K562 (cell line): ENCODE data around the gene PLEKHF1. TPM values are rescaled to one million over a fixed set of nuclear protein-coding genes. Genes with fewer than 3 reads are reported as not detected.

ENCODE experiments used
- ATAC-seq: fragments of 200-7000 bp; cut with Tn5 transposase; 3 replicates; pipeline ENCODE4 v1.9.1; 2020; ENCODE audit warnings: moderate library complexity
- BruUV-seq: library from RNA; stranded (reverse); fragments of 400-500 nt; replicated peaks from 2 replicates; lab custom pipeline; 2021; lab: Mats Ljungman, UMichigan
- CTCF ChIA-PET: fragments of 300-600 bp; formaldehyde crosslinking; extraction: SDS; loops from one replicate; lab custom pipeline; 2021; ENCODE audit warnings: low intra/inter-chr PET ratio; lab: Yijun Ruan, JAX
- POLR2A ChIA-PET: fragments of 300-600, 350-650 bp; sonication (Branson Sonifier 250); formaldehyde crosslinking; extraction: SDS; loops from one replicate; lab custom pipeline; 2021; ENCODE audit warnings: antibody characterized with exemption, inconsistent platforms; lab: Yijun Ruan, JAX
- DNase-seq, 4 experiments: peaks; one replicate each; pipeline versions ENCODE4 v3.0.0 to v3.0.0-alpha.2; 2011 to 2018; ENCODE audit warnings: low spot score in 3 of 4, mixed read lengths in 3 of 4; ENCODE audit errors: extremely low read depth in 1 of 4
- FAIRE-seq: peaks from 2 replicates; lab custom pipeline; 2011; peaks lifted over from hg19 to GRCh38; lab: Jason Lieb, UNC
- H2AFZ ChIP-seq: 2 replicates; pipeline ENCODE4 v1.6.0; 2011; ENCODE audit warnings: low read depth, low read length, control low read depth, inconsistent platforms
- H3K27ac ChIP-seq: fragments of 200-600 bp; 3 replicates; pipeline ENCODE4 v1.8.0; 2011; ENCODE audit warnings: low read depth, mild to moderate bottlenecking, control low read depth, inconsistent platforms, low read length, moderate library complexity, mixed read lengths; ENCODE audit errors: extremely low read depth
- H3K27me3 ChIP-seq, 2 experiments: fragments of 300-600 bp in 1 of 2; 2 replicates in 1 of 2; 3 replicates in 1 of 2; pipeline versions ENCODE4 v1.6.0 to v1.8.0; 2011; ENCODE audit warnings: inconsistent platforms in 2 of 2, low read length in 2 of 2, mild to moderate bottlenecking in 1 of 2, mixed read lengths in 1 of 2, moderate library complexity in 1 of 2; ENCODE audit not compliant: control insufficient read depth in 2 of 2, insufficient read depth in 2 of 2
- H3K36me3 ChIP-seq: fragments of 300-600 bp; 3 replicates; pipeline ENCODE4 v1.8.0; 2011; ENCODE audit warnings: mild to moderate bottlenecking, low read length, inconsistent platforms; ENCODE audit not compliant: control insufficient read depth, insufficient read depth
- H3K4me1 ChIP-seq, 2 experiments: fragments of 200-600 bp in 1 of 2; replicated peaks in 1 of 2; 2 replicates in 1 of 2; 3 replicates in 1 of 2; pipeline versions ENCODE4 v1.5.1 to v1.8.0; 2011; ENCODE audit warnings: inconsistent platforms in 2 of 2, low read length in 2 of 2, mild to moderate bottlenecking in 1 of 2, mixed read lengths in 1 of 2, moderate library complexity in 1 of 2; ENCODE audit not compliant: control insufficient read depth in 2 of 2, insufficient read depth in 2 of 2
- H3K4me2 ChIP-seq: 2 replicates; pipeline ENCODE4 v1.6.1; 2011; ENCODE audit warnings: low read length, control low read depth, inconsistent platforms, mixed read lengths; ENCODE audit not compliant: insufficient read depth
- H3K4me3 ChIP-seq: fragments of 200-600 bp; sonication (generic), shearing (Covaris generic); 2 replicates; pipeline ENCODE4 v1.5.1; 2016; ENCODE audit warnings: control low read depth, inconsistent platforms
- H3K79me2 ChIP-seq: fragments of 200-600 bp; 3 replicates; pipeline ENCODE4 v1.8.0; 2011; ENCODE audit warnings: low read length, inconsistent platforms; ENCODE audit not compliant: control insufficient read depth, insufficient read depth
- H3K9ac ChIP-seq, 2 experiments: 2 replicates each; pipeline versions ENCODE4 v1.6.0 to v1.6.1; 2011; ENCODE audit warnings: low read depth in 2 of 2, low read length in 2 of 2, control low read depth in 1 of 2, inconsistent platforms in 1 of 2, mild to moderate bottlenecking in 1 of 2, mixed read lengths in 1 of 2; ENCODE audit not compliant: insufficient read depth in 1 of 2
- H3K9me1 ChIP-seq: one replicate; pipeline ENCODE4 v1.6.0; 2011; ENCODE audit warnings: inconsistent platforms, mild to moderate bottlenecking, low read length, moderate library complexity; ENCODE audit not compliant: control insufficient read depth, insufficient read depth
- H3K9me3 ChIP-seq: replicated peaks from 2 replicates; pipeline ENCODE4 v1.5.1; 2011; ENCODE audit warnings: low read depth, low read length, inconsistent platforms; ENCODE audit not compliant: control insufficient read depth, insufficient read depth
- H4K20me1 ChIP-seq: replicated peaks from 2 replicates; pipeline ENCODE4 v1.6.1; 2011; ENCODE audit warnings: low read length, inconsistent platforms, mixed read lengths; ENCODE audit not compliant: control insufficient read depth, insufficient read depth
- E2F5 ChIP-seq: sonication (generic); formaldehyde crosslinking; IDR thresholded peaks from 2 replicates; pipeline ENCODE4 v1.8.0; 2022; ENCODE audit warnings: mild to moderate bottlenecking, missing genetic modification reagents
- GATAD2A ChIP-seq: fragments of 450-650 bp; IDR thresholded peaks from 2 replicates; pipeline ENCODE4 v1.6.1; 2017
- HSF4 ChIP-seq: fragments of 250-450 bp; sonication (Bioruptor Pico); IDR thresholded peaks from 2 replicates; pipeline ENCODE4 v2.1.2; 2022; ENCODE audit warnings: mild to moderate bottlenecking, moderate library complexity, borderline replicate concordance
- JUN ChIP-seq, 2 experiments: sonication (generic) in 1 of 2; formaldehyde crosslinking in 1 of 2; IDR thresholded peaks; 2 replicates each; pipeline versions ENCODE4 v1.6.1 to v1.8.0; 2012 to 2022; ENCODE audit warnings: borderline replicate concordance in 2 of 2, mild to moderate bottlenecking in 2 of 2, improper control_type of control experiment in 1 of 2, low read depth in 1 of 2, low read length in 1 of 2, missing genetic modification reagents in 1 of 2
- MAFK ChIP-seq: IDR thresholded peaks from 2 replicates; pipeline ENCODE4 v1.6.1; 2011; ENCODE audit warnings: low read length, improper control_type of control experiment
- MTA2 ChIP-seq: fragments of 450-650 bp; IDR thresholded peaks from 2 replicates; pipeline ENCODE4 v1.6.1; 2016; ENCODE audit warnings: low read depth
- NFE2 ChIP-seq: IDR thresholded peaks from 2 replicates; pipeline ENCODE4 v1.6.1; 2014; ENCODE audit warnings: antibody characterized with exemption, low read depth
- NR2C1 ChIP-seq, 2 experiments: fragments of 450-650 bp; IDR thresholded peaks; 2 replicates each; pipeline ENCODE4 v1.6.1; 2017; ENCODE audit warnings: mild to moderate bottlenecking in 2 of 2, antibody characterized with exemption in 1 of 2, inconsistent platforms in 1 of 2, missing compliant biosample characterization in 1 of 2, missing genetic modification characterization in 1 of 2
- RNF219 ChIP-seq: fragments of 250-450 bp; sonication (Bioruptor Pico); IDR thresholded peaks from 2 replicates; pipeline ENCODE4 v1.5.0; 2022; ENCODE audit warnings: mild to moderate bottlenecking
- SMARCA5 ChIP-seq: fragments of 450-650 bp; IDR thresholded peaks from 2 replicates; pipeline ENCODE4 v1.6.1; 2016
- TAL1 ChIP-seq: fragments of 450-650 bp; IDR thresholded peaks from 2 replicates; pipeline ENCODE4 v1.6.1; 2016; ENCODE audit warnings: mild to moderate bottlenecking
- U2AF2 ChIP-seq: fragments of 200-400 bp; formaldehyde crosslinking; optimal IDR thresholded peaks from 2 replicates; pipeline ENCODE3; 2017; ENCODE audit warnings: low read depth, mild to moderate bottlenecking, low read length
- YBX1 ChIP-seq: fragments of 450-650 bp; IDR thresholded peaks from 2 replicates; pipeline ENCODE4 v1.7.1; 2016; ENCODE audit warnings: mild to moderate bottlenecking
- ZNF280B ChIP-seq: fragments of 250-450 bp; sonication (Bioruptor Pico); IDR thresholded peaks from 2 replicates; pipeline ENCODE4 v1.5.1; 2021; ENCODE audit warnings: mild to moderate bottlenecking
- ZNF766 ChIP-seq: fragments of 200-800 bp; sonication (Bioruptor generic); conservative IDR thresholded peaks from 2 replicates; pipeline ENCODE4 v1.6.1; 2016; ENCODE audit warnings: missing genetic modification characterization, missing compliant biosample characterization
- WGBS: fragments of 100-300 bp; shearing (Covaris generic); methylation state at CpG from one replicate; pipeline ENCODE4 v1.1.6; 2016; ENCODE audit warnings: low coverage, mixed read lengths; ENCODE audit not compliant: insufficient coverage; ENCODE audit errors: missing lambda C conversion rate; 5-methylcytosine and 5-hydroxymethylcytosine counted together
- in situ Hi-C: fragments of 300-500 bp; cut with MboI; formaldehyde crosslinking; loops from 4 replicates; pipeline ENCODE4 v1.15.0; 2018; ENCODE audit warnings: inconsistent platforms, mixed read lengths
- intact Hi-C: fragments of 100-400 bp; cut with micrococcal nuclease; formaldehyde crosslinking; loops from 2 replicates; pipeline ENCODE4 v1.14.2; 2022
- polyA plus RNA-seq, 8 experiments: library from polyadenylated mRNA; depleted of rRNA in 4 of 8; stranded (reverse) in 5 of 8; unstranded in 3 of 8; fragments of >200 nt; fragmentation: Nextera tagmentation in 2 of 8; fragmentation: Illumina TruSeq in 1 of 8; extraction: Ambion mirVana in 2 of 8; extraction: Trizol in 1 of 8; gene quantifications; 2 replicates each; pipeline versions ENCODE4 v1.2.1 to v1.2.3, GENCODE V29; 2011 to 2014; ENCODE audit warnings: inconsistent platforms in 1 of 8, missing spikeins in 1 of 8
- total RNA-seq, 7 experiments: library from RNA; depleted of rRNA in 6 of 7; stranded (reverse); fragments of >200 nt in 6 of 7; fragmentation: Illumina TruSeq in 2 of 7; extraction: Trizol in 2 of 7; gene quantifications; 2 replicates each; pipeline versions ENCODE4 v1.2.1 to v1.2.3, GENCODE V29; 2011 to 2021; ENCODE audit warnings: low replicate concordance in 1 of 7

The PLEKHF1 gene
- total and polyA plus RNA-seq, 9 of the 15 experiments (the other 6 are each of a cell fraction or from before 2014, with no cell fraction given): 0.07 to 13.4 (median 3.9) TPM; not detected in 1

GRCh38 chr19:29687897-29688728 is 22.9 kb downstream of the PLEKHF1 start (continued):
- TF ChIP-seq JUN (IDR thresholded peaks at IDR 0.05; ENCODE audit: borderline replicate concordance, low read depth, low read length): no peak
- TF ChIP-seq JUN (CRISPR knock-in tag; IDR thresholded peaks at IDR 0.05; ENCODE audit: borderline replicate concordance): no peak
- TF ChIP-seq SMARCA5: peak; percentile 70; the same call in 1 of the 2 replicates
- no peak; the same call in 1 of the 2 replicates for TF ChIP-seq TAL1
- no peak for TF ChIP-seq MTA2
- TF ChIP-seq YBX1: no peak

- Histone ChIP-seq H2AFZ (peak overlapping the region; percentile 88), H3K4me2 (peak overlapping the region; percentile 23; the same call in 1 of the 2 replicates), H3K27ac (peak overlapping the region; percentile 80), H3K9ac (no peak overlapping the region), H3K4me1 (peaks cover 19 to 26% of the 10 kb centered on the region in 2 experiments; a peak in 4 of 5 replicates), H4K20me1 (no peaks in the 10 kb centered on the region), H3K9me1 (no peaks in the 10 kb centered on the region), H3K27me3 (no peaks in the 10 kb centered on the region), H3K79me2 (no peaks in the 10 kb centered on the region), H3K9me3 (peaks cover 6% of the 10 kb centered on the region; the same call in 1 of the 2 replicates), H3K4me3 (no peak overlapping the region), H3K36me3 (no peaks in the 10 kb centered on the region)
- FAIRE-seq: peak; percentile 96
- in situ Hi-C loops (loop anchor here (5.0 kb wide), 1 partner anchor 84 kb away; the partner anchor contains the start of gene POP4), intact Hi-C loops (loop anchor here (1.0 to 5.0 kb wide), 5 partner anchors 26 to 224 kb away; partner anchors contain the start of genes PLEKHF1 and VSTM2B)
- POLR2A ChIA-PET: no interaction called here
- BruUV-seq: no TSS peak
- CTCF ChIA-PET: interaction anchor here (0.7 to 3.3 kb wide), 4 partner anchors 24 to 223 kb away, joined by 3 to 40 read pairs (median 4); partner anchors contain the start of gene PLEKHF1
- ATAC-seq: peak; percentile 80
- peak; percentile 78 to 89 (median 81) for DNase-seq
- WGBS: 5% methylated on average over 2 of the region's 2 CpGs
- no peak for TF ChIP-seq U2AF2
- no peak for TF ChIP-seq RNF219 (CRISPR knock-in tag)
- TF ChIP-seq NR2C1 (IDR thresholded peaks at IDR 0.05): no peak
- peak; percentile 54 for TF ChIP-seq NR2C1 (tag; IDR thresholded peaks at IDR 0.05)
- peak; percentile 88; the same call in 1 of the 2 replicates for TF ChIP-seq ZNF280B (CRISPR knock-in tag)
- TF ChIP-seq NFE2: peak; percentile 100
- TF ChIP-seq ZNF766 (CRISPR knock-in tag): 0 out of 2 replicates have a peak, but pooled peaks have one; percentile 27
- TF ChIP-seq MAFK: peak; percentile 99
- TF ChIP-seq GATAD2A: no peak
- no peak for TF ChIP-seq E2F5 (CRISPR knock-in tag)
- TF ChIP-seq HSF4 (CRISPR knock-in tag): no peak; the same call in 1 of the 2 replicates
Measured at GRCh38 chr19:29690842-29691241, 25.6 kb downstream of the PLEKHF1 start.
